Pulmonary artery endothelial cell (primary cell): ENCODE data around the gene RPS27L. TPM values are rescaled to one million over a fixed set of nuclear protein-coding genes. Genes with fewer than 3 reads are reported as not detected.
"Not testable (repeated sequence)": the region's sequence is repeated elsewhere in the genome, so short reads cannot be mapped to it uniquely, and the experiment has no call there.

ENCODE experiments used
- DNase-seq: peaks from one replicate; pipeline ENCODE4 v3.0.0-alpha.2; 2011; ENCODE audit warnings: low read depth, low spot score
- total RNA-seq: library from RNA; depleted of rRNA; stranded (reverse); fragments of >200 nt; gene quantifications from 2 replicates; pipeline ENCODE4 v1.2.3, GENCODE V29; 2014

Gene RPS27L
- total RNA-seq, 1 donor from 2014 or later = 505 TPM

DNA sequence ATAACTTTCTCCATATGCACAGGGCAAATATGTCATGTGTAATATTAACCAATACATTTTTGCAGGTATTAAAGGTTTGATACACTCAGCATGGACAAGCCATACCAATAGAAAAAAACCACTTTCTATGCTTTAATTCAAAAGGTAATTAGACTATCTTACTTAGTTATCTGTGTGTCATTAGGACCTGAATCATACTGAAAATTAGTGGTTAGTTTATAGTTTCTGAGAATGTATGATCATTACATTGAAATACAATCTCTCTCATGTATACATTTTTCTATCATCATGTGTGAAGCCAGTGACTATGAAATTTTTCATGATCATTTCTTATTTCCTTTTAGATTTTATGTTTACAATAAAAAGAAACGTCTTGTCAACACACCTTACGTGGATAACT is 16.3 kb downstream of the RPS27L start:
- no peak for DNase-seq

DNA sequence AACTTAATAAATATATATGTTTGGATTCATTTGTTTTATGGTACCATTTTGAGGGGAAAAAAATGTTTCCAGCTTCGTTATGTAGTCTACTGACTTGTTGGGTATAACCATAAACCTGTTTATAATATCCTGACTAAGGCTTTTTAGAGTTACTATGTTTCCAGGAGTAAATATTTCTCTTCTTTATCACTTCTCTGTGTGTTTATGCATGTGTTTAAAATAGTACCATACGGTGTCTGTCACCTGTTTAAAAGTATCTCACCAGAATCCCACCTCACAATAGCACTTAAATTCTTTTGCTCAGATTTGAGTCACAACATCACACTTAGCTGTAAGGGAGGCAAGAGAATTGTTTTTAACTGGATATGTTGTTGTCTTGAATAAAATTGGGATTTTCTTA is 20.5 kb downstream of the RPS27L start:
- no peak for DNase-seq

DNA sequence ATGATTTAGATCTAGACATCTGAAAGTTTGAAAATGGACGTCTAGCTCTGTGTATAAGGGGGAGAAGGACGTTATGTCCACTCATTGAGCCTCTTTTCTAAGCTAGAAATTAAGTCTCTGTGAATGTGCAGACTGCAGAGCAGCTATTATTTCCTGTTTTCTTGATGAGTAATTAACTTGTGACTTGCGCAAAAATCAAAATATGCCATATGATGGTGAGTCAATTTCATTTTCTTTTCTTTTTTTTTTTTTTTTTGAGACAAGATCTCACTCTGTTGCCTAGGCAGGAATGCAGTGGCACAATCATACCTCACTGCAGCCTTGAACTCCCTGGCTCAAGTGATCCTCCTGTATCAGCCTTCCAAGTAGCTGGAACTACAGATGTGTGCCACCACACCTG is 21.5 kb downstream of the RPS27L start:
- DNase-seq = peak; percentile 84

DNA sequence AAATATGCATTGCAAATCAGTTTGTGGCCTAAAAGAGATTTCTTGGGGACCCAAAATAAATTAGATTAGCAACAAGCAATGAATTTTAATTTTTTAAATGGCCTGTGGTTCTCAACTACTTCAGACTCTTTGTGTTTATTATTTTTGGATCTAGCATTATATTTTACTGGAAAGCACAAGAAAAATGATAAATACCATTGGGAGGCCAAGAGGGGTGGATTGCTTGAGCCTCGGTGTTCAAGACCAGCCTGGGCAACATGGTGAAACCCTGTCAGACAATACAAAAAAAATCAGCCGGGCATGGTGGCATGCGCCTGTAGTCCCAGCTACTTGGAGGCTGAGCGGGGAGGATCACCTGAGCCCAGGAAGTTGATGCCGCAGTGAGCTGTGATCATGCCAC is 22.0 kb downstream of the RPS27L start:
- no peak for DNase-seq

DNA sequence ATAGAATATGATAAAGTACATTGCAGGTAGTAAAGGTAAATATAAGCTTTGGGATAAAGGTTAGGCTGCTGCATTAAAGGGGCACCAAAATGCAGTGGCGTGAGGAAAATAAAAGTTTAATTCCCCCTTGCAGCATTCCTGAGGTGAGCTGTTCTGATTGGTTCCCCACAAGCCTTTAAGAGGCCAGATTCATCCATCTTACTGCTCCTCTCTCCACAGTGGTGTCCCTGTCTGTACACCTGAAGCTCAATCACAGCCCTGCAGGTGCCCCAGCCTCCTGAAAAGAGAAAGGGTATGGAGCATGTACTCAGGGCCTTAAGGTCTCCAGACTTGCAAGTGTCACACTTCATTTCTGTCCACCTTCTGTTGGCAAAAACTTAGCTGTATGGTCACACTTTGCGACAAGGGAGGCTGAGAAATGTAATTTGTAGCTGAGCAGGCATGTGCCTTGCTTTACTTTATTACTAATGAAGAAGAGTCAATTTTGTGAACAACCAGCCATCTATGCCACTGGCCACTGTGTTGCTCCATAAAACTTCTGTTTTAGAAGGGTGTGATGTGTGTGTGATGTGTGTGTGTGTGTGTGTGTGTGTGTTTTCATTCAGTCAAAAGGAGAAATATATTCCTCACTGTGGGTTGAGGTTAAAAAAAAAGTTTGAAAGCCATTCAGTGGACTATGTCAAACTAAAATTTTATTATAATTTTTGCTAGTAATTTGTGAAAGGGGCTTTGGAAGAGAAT is 22.9 kb downstream of the RPS27L start:
- DNase-seq = no peak

DNA sequence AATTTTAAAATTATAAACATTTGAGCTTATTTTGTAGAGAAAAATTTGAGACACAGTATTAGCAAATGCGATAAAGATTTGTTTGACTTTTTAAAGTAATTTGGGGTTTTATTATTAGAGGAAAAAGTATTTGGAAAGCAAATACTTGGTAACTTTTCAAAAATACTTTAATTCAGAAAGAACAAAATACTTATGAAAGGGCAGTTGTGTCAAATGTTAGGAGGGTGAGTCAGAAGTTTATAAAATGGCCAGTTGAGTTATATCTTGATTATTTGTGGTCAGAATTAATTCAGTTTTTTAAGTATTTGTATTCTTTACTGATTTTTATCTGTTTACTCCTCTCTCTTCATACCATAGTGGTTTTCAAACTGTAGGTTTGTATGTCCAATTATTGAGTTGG is 23.5 kb downstream of the RPS27L start:
- DNase-seq = no peak

DNA sequence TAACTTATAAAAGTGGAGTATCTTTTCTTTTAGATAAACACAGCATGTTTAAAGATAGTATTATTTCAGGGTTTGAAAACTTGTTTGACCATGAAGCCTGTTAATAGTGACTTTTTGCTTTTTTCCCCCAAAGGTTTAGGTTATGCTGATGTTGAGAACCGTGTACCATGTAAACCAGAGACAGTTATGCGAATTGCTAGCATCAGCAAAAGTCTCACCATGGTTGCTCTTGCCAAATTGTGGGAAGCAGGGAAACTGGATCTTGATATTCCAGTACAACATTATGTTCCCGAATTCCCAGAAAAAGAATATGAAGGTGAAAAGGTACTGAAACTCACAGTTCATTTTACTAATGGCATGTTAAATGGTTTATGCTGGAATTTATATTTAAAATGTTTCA is 30.6 kb downstream of the RPS27L start:
- DNase-seq = no peak

DNA sequence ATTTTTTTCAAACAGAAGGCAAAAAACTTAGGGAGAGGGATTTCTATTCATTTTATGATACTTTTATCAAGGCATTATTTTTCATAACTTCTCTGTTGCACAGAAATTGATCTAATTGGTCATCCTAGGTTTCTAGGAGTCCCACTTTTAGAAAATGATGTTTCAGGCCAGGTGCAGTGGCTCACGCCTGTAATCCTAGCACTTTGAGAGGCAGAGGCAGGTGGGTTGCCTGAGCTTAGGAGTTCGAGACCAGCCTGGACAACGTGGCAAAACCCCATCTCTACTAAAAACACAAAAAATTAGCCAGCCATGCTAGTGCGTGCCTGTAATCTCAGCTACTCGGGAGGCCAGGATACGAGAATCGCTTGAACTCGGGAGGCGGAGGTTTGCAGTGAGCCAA is 32.8 kb downstream of the RPS27L start:
- DNase-seq = no peak

DNA sequence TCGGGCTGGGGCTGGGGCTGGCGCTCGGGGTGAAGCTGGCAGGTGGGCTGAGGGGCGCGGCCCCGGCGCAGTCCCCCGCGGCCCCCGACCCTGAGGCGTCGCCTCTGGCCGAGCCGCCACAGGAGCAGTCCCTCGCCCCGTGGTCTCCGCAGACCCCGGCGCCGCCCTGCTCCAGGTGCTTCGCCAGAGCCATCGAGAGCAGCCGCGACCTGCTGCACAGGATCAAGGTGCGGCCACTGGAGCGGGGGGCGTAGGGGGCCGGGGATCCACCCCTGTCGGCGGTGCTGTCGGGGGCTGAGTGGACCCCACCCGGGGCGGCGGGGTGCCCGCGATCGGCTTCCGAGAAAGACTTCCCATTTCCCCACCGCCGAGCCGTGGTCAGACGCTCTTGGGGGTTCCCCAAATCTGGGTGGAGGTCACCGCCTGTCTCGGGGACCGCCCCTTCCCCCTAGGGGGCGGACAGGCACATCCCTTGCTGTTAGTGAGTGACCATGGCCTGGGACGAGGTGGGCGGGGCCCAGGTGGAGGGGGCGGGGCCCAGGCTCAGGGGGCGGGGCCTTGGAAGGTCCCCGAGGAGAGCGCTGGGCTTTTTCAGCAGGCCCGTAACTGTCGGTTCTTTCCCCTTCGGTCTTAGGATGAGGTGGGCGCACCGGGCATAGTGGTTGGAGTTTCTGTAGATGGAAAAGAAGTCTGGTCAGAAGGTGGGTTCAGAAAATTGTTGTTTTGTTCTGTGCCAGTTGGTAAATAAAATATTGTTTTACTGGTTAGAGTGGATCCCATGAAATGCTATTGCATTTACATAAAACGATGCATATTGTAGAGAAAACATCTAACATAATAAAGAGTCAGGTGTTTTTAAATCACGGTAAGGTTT is 35.0 kb downstream of the RPS27L start:
- peak; percentile 49 for DNase-seq

DNA sequence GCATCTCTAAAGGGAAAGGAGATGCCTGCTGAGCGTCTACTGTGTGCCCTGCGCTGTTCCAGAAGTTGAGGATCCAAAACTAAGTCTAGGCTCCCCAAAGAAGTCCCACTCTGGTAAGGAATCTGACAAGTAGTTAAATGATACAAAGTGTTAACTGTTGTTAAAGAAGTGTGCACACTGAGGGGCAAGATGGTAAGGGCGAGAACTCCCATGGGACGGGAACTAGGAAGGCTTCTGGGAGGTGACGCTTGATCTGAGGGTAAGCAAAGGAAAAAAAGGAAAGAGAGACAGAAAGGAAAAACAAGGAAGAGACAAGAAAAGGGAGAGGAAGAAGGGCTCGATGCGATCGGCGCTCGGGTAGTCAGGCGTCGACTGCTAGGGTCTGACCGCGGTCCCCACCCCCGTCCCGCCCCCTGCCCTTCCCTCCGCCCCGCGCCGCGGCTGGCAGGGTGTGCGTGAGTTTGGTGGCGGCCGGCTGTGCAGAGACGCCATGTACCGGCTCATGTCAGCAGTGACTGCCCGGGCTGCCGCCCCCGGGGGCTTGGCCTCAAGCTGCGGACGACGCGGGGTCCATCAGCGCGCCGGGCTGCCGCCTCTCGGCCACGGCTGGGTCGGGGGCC is 35.8 kb downstream of the RPS27L start, which contains the start of gene LACTB:
TSS of gene LACTB (plus strand) at position 480 of the 620 bp plus-strand sequence. CDS start at position 491, 11 bp downstream.
- peak; percentile 77 for DNase-seq

DNA sequence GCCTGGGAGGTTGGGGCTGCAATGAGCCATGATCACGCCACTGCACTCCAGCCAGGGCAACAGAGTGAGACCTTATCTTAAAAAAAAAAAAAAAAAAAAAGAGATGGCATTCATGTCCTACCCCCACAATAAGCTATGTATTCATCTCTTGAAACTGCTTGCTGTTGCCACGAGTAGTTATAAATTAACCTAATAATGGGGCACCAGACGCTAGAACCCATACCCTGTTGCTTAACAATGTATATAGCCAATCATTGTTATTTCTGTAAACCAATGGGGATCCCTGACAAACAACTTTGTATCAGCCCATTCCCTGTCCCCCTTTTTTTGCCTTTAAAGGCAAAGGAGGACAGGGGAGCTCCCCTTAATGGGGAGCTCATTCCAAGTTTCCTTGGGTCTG is 38.4 kb downstream of the RPS27L start:
- DNase-seq = no peak

DNA sequence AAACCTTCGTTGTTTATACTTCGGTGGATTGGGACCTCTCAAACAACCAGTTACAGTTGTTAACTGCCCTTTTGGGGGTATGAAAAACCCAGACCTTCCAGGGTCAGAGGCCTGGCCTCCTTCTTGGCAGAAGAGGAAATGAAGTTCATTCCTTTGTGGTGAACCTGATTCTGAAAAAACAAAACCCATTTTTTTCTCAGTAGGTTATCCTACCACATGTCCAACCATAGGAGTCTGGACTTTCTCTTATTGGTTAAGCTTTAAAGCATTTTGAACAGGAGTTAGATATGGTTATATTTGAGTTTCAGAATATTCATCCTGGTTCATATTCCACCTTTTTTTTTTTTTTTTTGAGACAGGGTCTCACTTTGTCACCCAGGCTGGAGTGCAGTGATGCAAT is 42.8 kb downstream of the RPS27L start:
- no peak for DNase-seq

DNA sequence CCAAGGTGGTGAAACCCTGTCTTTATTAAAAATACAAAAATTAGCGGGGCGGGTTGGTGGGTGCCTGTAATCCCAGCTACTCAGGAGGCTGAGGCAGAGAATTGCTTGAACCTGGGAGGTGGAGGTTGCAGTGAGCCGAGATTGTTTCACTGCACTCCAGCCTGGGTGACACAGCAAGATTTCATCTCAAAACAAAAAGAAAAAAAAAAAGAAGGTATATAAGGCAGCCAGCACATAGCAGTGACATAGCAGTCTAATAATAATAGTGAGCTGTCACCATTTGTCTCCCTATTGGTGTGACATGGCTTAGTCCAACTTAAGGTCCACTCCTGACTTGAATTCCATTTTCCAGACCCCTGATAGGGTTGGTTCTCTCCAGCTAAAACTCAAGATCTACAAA is 44.4 kb downstream of the RPS27L start:
- DNase-seq = no peak

DNA sequence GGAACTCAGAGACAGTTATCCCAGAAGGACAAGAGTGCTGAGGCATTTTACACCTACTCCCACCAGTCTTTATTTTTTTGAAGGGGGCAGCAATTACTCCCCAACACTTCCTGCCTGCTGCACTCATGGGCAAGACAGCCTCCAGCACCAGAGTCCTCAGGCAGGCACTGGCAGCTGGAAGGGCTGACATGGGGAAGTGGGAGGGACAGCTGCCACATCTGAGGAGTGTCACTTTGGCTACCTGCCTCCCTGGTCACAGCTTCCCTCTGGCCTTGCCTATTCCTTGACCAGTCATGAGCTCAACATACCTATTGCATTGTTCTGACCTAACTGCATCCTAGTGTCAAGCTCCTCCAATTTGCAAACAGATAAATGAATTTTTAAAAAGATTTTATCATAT is 45.8 kb downstream of the RPS27L start:
- no peak for DNase-seq

DNA sequence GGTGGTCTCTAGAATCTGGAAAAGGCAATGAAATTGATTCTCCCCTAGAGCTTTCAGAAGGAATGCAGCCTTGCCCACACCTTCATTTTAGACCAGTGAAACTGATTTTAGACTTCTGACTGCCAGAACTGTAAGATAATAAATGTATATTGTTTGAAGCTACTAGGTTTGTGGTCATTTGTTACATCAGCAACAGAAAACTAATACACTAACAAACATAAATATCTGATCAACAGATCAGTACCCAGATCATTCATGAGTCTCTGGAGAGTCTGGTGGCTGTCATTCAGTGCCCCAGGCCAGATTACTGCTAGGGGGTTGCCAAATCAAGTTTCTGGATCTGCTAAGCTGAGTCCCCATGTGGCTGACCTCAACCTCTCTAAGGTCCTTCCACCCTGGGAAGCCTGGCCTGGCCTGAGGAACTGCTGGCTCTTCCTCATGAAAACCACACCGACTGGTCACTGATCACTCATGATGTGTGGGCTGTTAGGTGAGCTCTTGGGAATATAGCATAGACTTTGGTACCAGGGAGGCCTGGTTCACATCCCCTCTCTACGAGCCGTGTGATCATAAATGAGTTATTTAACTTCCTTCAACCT is 46.8 kb downstream of the RPS27L start:
- no peak for DNase-seq

DNA sequence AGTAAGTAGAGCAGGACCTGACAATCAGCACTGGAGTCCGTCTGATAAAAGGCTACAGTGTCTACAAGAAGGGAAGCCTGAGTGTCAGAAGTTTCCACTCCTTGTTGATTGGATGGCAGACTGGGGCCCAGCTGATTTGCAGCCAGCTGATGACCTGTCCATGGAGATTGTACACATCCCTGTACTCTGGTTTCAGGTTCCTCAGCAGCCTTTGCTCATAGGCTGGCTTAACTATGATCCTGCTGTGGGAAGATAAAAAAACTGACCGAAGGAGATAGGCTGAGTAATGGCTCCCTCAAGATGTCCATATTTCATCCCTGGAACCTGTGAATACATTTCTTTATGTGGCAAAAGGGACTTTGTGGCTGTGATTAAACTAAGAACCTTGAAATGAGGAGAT is 47.4 kb downstream of the RPS27L start:
- no peak for DNase-seq

DNA sequence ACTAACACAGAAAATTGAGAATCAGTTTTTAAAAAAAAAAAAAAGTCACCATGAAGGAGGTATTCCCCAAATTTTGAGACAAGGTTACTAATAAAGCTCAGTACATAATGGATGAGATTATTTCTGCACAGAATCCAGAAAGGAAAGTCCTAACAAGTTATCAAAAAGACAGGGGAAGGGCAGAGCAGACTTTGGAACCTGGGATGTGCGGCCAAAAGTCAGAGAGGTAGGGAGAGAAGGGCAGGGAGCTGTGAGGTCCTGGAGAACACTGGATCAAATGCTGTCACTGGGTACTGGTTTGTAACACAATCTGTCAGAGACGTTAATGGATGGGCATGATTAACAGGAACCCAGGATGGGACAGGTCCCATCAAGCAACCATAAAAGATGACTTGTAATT is 47.8 kb downstream of the RPS27L start:
- DNase-seq = no peak

DNA sequence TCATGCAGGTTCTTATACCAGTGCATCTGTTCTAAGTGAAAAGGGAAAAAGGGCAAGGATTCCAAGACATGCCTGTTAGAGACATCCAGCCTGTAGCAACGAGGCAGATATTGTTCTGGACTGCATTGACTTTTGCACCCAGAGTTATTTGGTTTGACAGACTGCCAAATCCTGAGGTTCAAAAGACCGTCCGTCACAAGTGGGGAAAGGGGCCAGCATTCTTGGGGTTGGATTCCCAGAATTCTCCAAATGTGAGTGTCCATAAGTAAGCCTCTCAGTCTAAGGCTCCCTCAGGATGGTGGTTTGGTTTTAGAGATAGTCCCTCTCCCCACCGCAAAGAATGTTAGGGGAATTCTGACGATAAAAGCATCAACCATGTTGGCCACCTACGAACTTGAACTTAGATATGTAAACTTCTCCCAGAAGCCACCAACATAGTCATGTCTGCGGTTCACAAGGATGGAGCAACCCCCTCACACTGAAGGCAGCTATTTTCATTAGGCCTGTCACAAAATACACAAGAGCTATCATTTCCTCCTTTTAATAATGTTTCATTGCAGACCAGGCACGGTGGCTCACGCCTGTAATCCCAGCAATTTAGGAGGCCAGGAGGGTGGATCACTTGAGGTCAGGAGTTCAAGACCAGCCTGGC is 49.3 kb downstream of the RPS27L start:
- peak; percentile 11 for DNase-seq

DNA sequence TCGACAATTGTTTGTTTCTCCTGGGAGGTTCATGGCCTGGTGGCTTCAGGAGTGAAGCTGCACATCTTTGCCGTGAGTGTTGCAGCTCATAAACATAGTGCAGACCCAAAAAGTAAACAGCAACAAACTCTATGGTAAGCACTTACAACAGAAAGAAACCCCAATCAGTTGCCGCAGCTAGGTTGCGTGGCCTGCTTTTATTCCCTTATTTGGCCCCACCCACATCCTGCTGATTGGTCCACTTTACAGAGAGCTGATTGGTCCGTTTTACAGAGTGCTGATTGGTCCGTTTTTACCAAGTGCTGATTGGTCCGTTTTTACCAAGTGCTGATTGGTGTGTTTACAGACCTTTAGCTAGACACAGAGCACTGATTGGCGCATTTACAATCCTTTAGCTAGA is 51.9 kb downstream of the RPS27L start:
- not testable (repeated sequence) for DNase-seq

DNA sequence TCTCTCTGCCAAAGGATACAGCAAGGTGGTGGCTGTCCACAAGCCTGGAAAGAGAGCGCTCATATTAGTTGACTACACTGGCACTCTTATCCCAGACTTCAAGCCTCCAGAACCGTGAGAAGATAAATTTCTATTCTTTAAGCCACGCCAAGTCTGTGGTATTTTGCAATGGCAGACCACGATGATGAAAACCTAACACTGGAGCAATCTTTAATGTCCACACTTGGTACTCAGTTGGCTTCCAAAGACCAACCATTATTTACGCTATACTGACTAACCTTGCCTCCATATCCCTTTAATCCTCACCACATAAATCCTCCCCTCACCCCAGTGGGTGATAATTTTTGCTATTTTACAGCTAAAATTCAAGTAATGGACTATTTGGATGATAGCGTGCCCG is 52.5 kb downstream of the RPS27L start:
- DNase-seq = no peak

DNA sequence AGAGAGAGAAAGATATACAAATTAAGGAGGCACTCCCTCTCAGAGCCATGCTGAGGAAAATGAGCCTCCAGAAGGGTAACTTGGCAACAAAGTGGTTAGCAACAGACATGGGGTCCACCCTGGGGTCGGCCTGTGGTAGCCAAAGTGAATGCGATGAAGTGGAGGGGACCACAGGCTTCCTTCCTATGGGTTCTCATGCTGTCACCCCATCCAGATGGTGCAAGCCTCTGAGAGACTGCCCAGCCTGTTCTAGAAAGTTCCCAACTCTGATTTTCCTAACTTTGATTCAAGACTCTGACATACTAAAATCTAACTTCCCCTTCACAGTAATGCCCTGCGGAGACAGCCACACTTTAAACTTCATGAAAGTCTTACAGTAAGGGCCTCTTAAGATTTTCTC is 53.9 kb downstream of the RPS27L start:
- no peak for DNase-seq
